HEK293T (cell line): Measurements from ENCODE around the gene TMC4.

Experiments used
- BHLHE40 ChIP-seq: fragments of 450-650 bp; IDR thresholded peaks from 2 replicates; pipeline ENCODE4 v1.6.1; 2016; ENCODE audit warnings: mild to moderate bottlenecking, moderate library complexity, borderline replicate concordance
- SP1 ChIP-seq: fragments of 450-650 bp; IDR thresholded peaks from 2 replicates; pipeline ENCODE4 v1.6.1; 2017
- TARDBP ChIP-seq: fragments of 450-650 bp; IDR thresholded peaks from 2 replicates; pipeline ENCODE4 v1.6.1; 2016

DNA sequence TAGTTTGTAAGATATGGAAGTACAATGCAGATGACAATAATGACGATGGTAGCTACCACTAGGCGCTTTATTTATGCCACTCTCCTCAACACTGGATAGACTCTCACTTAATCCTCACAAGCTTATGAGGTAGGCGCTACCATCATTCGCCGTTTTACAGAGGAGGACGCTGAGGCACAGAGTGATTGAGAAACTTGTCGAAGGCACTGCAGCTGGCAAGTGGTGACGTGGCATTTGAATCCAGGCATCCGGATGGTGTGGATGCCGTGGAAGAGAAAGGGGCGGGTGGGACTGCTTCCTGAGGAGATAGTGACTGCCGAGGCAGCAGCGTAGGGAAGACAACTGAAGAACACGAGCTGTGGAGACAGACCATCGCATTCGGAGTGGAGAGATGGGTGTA is 26.4 kb upstream of the TMC4 start:
- TF ChIP-seq BHLHE40 = no peak
- no peak for TF ChIP-seq TARDBP
- no peak for TF ChIP-seq SP1
